ENCODE measurements around the gene SFTPB. TPM values are rescaled to one million over a fixed set of nuclear protein-coding genes. Genes with fewer than 3 reads are reported as not detected.
A peak's percentile ranks its signal among the peaks of the same experiment; 100 is the strongest.

The SFTPB gene
- total RNA-seq, 2 experiments from 2014 or later: not detected

DNA sequence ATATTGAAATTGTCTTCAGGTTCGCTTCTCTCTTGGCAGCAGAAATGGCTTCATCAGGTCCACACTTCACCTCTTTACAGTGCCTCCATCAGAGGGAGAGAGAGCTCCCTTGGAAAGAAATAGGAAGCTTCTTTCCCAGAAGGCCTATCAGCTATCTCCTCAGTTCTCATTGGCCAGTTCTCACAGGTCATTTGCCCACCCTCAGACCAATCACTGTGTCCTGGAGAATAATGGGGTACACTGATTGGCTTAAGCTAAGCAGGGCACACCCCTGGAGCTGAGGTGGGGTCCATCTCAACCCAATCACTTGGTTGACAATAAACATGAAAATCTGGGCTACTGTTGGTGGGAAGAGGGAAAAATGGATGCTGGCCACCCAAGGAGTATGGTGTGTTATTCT is 31.3 kb upstream of the SFTPB start:
- peaks cover 4% of the 10 kb centered on the region for H3K36me3 Mint-ChIP-seq (ENCODE audit: low read depth)
- H3K27me3 Mint-ChIP-seq (ENCODE audit: low read depth): peaks cover 3% of the 10 kb centered on the region
- ATAC-seq: no peak
- no peak overlapping the region for H3K27ac Mint-ChIP-seq
- POLR2A ChIA-PET: no interaction called here
- H3K4me3 Mint-ChIP-seq: no peak overlapping the region
- peaks cover 53% of the 10 kb centered on the region for H3K4me1 Mint-ChIP-seq (ENCODE audit: low read depth)
- CTCF ChIA-PET: interaction anchor here (0.6 to 9.8 kb wide), 4 partner anchors 7 to 62 kb away, joined by 3 to 102 read pairs (median 4); no protein-coding TSS in a partner anchor
- H3K9me3 Mint-ChIP-seq (ENCODE audit: insufficient read depth): no peaks in the 10 kb centered on the region
- no peak for DNase-seq

DNA sequence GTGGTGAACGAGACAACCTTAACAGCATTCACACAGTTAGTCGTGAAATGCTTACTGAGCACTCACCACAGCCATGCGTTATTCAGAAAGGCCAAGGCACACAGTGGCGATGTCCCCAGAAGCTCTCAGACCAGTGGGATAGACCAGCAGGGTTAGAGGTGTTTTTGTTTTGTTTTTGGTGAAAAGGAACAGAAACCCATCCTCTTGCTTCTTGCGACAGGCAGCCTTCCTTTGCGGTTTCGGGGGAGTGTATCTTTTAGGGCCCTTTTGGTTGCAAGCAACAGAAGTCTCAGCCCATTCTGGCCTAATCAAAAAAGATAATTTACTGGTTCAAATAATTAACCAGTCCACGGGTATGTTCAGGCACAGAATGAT is 30.9 kb upstream of the SFTPB start:
- CTCF ChIA-PET: interaction anchor here (1.1 to 9.8 kb wide), 4 partner anchors 8 to 61 kb away, joined by 3 to 102 read pairs (median 4); no protein-coding TSS in a partner anchor
- DNase-seq: no peak
- Mint-ChIP-seq H3K4me3 (no peak overlapping the region), H3K9me3 (ENCODE audit: insufficient read depth) (no peaks in the 10 kb centered on the region), H3K27me3 (ENCODE audit: low read depth) (peaks cover 3% of the 10 kb centered on the region), H3K27ac (peak overlapping the region; percentile 76), H3K36me3 (ENCODE audit: low read depth) (peaks cover 4% of the 10 kb centered on the region), H3K4me1 (ENCODE audit: low read depth) (peaks cover 53% of the 10 kb centered on the region)
- POLR2A ChIA-PET: interaction anchor here (1.4 kb wide), 1 partner anchor 14 kb away, joined by 4 read pairs; no protein-coding TSS in a partner anchor
- no peak for ATAC-seq

DNA sequence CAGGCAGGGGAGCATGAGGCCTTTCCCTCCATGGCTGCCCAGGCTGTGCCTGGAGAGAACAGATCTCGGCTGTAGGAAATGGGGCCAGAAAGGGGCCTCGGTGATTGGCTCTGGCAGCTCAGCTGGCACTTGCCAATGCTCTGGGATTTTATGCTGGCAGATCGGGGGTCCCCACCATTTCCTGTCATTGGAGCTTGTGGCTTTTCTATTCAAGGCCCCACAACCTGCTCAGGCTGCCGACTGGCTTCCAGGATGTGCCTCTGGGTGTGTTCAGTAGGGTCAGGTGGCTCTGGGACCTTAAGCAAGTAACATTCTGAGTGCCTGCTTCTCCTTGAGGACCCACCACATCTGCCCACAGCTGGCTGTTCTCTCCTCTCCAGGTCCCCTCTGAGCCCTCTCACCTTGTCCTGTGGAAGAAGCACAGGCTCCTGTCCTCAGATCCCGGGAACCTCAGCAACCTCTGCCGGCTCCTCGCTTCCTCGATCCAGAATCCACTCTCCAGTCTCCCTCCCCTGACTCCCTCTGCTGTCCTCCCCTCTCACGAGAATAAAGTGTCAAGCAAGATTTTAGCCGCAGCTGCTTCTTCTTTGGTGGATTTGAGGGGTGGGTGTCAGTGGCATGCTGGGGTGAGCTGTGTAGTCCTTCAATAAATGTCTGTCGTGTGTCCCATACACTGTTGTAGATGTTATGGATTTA is 30.3 kb upstream of the SFTPB start:
- Mint-ChIP-seq H3K4me1 (ENCODE audit: low read depth) (peaks cover 53% of the 10 kb centered on the region), H3K27ac (peak overlapping the region; percentile 76)
- peak; percentile 61 for ATAC-seq

DNA sequence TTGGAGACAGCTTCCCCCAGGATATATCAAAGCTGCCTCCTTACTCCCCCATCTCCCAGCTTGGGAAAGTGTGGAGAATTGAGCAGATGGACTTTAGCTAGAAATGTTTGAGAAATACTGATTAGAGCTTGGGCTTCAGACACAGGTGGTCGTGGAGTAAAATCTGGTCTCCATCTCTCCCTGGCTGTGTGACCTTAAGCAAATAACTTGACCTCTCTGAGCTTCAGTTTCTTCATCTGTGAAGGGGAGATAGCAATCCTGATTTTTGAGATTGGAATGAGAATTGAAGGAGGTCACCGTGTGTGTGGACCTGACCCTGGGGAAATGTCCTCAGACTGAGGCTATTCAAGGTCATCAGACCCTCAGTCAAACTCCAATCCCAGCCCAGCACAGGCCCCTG is 29.7 kb upstream of the SFTPB start:
- H3K4me1 Mint-ChIP-seq (ENCODE audit: low read depth): peaks cover 51% of the 10 kb centered on the region
- no peaks in the 10 kb centered on the region for H3K9me3 Mint-ChIP-seq (ENCODE audit: insufficient read depth)
- DNase-seq: no peak
- peak overlapping the region; percentile 29 for H3K4me3 Mint-ChIP-seq
- no peak for ATAC-seq
- ChIA-PET CTCF (interaction anchor here (0.8 to 9.8 kb wide), 8 partner anchors 9 to 60 kb away, joined by 3 to 102 read pairs (median 4); no protein-coding TSS in a partner anchor), POLR2A (interaction anchor here (1.4 kb wide), 1 partner anchor 13 kb away, joined by 4 read pairs; no protein-coding TSS in a partner anchor)
- H3K27ac Mint-ChIP-seq: peak overlapping the region; percentile 76
- H3K27me3 Mint-ChIP-seq (ENCODE audit: low read depth): peaks cover 3% of the 10 kb centered on the region
- H3K36me3 Mint-ChIP-seq (ENCODE audit: low read depth): peaks cover 4% of the 10 kb centered on the region

More for the DNA sequence above, 30.3 kb upstream of the SFTPB start:
- H3K4me3 Mint-ChIP-seq: peak overlapping the region; percentile 39
- no peaks in the 10 kb centered on the region for H3K9me3 Mint-ChIP-seq (ENCODE audit: insufficient read depth)
- POLR2A ChIA-PET: interaction anchor here (1.4 kb wide), 1 partner anchor 13 kb away, joined by 4 read pairs; no protein-coding TSS in a partner anchor
- peaks cover 4% of the 10 kb centered on the region for H3K36me3 Mint-ChIP-seq (ENCODE audit: low read depth)
- peak; percentile 51 for DNase-seq
- CTCF ChIA-PET: interaction anchor here (0.8 to 9.8 kb wide), 8 partner anchors 8 to 61 kb away, joined by 3 to 102 read pairs (median 4); no protein-coding TSS in a partner anchor
- H3K27me3 Mint-ChIP-seq (ENCODE audit: low read depth): peaks cover 3% of the 10 kb centered on the region

DNA sequence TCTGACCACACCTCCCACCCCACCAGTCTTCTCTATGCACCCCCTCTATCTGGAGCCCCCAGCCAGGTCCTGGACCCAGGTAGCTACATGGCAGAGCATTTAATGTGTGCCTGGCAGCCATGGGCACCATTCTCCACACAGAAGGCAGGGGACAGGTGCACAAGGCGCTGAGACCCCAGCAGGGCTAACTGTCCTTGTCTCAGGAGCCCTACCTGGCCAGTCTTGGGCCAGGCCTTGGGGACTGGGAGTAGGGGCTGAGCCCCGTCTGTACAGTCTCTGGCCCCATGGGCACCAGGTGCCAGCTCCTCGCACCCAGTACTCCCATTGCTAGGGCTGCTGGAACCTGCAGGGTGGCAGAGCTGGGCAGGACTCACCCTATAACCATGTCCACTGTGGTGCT is 29.1 kb upstream of the SFTPB start:
- Mint-ChIP-seq H3K27ac (peak overlapping the region; percentile 2), H3K4me1 (ENCODE audit: low read depth) (peaks cover 50% of the 10 kb centered on the region), H3K27me3 (ENCODE audit: low read depth) (peaks cover under 1% of the 10 kb centered on the region), H3K36me3 (ENCODE audit: low read depth) (peaks cover 4% of the 10 kb centered on the region), H3K4me3 (peak overlapping the region; percentile 29), H3K9me3 (ENCODE audit: insufficient read depth) (no peaks in the 10 kb centered on the region)
- ATAC-seq: no peak
- POLR2A ChIA-PET: interaction anchor here (0.7 kb wide), 1 partner anchor 1096 kb away, joined by 3 read pairs; no protein-coding TSS in a partner anchor
- CTCF ChIA-PET: interaction anchor here (0.9 to 9.8 kb wide), 5 partner anchors 9 to 60 kb away, joined by 3 to 102 read pairs (median 8); no protein-coding TSS in a partner anchor
- no peak for DNase-seq

DNA sequence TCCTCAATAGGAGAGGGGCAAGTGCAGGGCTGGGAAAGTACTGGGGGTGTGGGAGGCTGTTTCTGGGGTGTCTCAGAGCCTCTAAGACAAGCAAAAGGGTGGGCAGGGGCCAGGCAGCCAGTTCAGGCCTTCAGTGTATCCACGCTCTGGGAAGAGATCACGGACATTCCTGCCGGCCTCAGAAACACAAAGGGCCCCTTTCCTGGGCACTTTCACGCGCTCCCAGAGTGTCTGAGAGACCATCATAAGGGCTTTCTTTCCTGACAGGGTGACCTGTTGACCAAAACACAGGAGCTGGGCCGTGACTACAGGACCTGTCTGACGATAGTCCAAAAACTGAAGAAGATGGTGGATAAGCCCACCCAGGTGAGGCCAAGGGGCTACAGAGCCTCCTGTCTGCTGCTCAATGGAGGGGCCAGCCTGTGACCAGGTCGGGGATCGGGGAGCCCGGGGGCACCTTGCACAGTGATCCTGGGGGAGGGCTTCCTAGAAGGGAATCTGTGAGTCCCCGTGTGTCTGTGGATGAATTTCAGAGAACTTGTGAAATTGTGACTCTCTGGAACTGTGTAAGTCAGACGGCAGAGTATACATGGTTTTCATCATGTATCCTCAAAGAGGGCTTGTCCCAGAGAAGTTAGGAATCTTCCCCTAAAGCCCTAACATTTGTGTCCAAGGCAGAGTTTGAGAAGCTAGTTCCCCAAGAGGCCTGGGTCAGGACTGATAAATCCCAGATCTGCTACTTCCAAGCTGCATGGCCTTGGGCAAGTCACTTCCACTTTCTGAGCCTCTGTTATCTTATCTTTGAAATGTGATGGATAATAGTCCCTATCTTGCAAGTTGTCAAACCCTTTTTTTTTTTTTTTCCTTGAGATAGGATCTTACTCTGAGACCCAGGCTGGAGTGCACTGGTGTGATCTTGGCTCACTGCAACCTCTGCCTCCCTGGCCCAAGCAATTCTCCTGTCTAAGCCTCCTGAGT is 28.0 kb upstream of the SFTPB start:
- CTCF ChIA-PET: interaction anchor here (1.9 to 9.8 kb wide), 3 partner anchors 10 to 59 kb away, joined by 8 to 102 read pairs (median 12); no protein-coding TSS in a partner anchor
- Mint-ChIP-seq H3K27me3 (ENCODE audit: low read depth) (no peaks in the 10 kb centered on the region), H3K27ac (peak overlapping the region; percentile 43), H3K9me3 (ENCODE audit: insufficient read depth) (no peaks in the 10 kb centered on the region), H3K4me3 (peak overlapping the region; percentile 44), H3K36me3 (ENCODE audit: low read depth) (peaks cover 4% of the 10 kb centered on the region), H3K4me1 (ENCODE audit: low read depth) (peaks cover 51% of the 10 kb centered on the region)
- DNase-seq (no peak), ATAC-seq (no peak)
- POLR2A ChIA-PET: no interaction called here

DNA sequence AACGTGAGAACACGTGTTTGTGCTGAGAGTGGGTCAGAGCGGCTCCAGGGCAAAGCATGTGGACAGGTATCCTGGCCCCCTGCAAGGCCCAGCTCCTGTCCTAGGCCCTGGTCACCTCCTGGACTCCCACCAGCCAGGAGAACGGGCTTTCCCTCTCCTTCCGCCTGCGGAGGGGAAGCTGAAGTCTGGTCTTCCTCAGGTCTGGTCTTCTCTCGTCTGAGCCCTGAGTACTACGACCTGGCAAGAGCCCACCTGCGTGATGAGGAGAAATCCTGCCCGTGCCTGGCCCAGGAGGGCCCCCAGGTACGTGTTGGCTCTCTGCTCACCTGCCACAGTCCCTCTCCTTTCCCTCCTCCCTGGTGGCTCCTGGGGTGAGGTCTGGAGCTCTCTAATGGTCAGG is 27.1 kb upstream of the SFTPB start:
- peak overlapping the region; percentile 44 for H3K4me3 Mint-ChIP-seq
- no peak for DNase-seq
- H3K27ac Mint-ChIP-seq: peak overlapping the region; percentile 25

DNA sequence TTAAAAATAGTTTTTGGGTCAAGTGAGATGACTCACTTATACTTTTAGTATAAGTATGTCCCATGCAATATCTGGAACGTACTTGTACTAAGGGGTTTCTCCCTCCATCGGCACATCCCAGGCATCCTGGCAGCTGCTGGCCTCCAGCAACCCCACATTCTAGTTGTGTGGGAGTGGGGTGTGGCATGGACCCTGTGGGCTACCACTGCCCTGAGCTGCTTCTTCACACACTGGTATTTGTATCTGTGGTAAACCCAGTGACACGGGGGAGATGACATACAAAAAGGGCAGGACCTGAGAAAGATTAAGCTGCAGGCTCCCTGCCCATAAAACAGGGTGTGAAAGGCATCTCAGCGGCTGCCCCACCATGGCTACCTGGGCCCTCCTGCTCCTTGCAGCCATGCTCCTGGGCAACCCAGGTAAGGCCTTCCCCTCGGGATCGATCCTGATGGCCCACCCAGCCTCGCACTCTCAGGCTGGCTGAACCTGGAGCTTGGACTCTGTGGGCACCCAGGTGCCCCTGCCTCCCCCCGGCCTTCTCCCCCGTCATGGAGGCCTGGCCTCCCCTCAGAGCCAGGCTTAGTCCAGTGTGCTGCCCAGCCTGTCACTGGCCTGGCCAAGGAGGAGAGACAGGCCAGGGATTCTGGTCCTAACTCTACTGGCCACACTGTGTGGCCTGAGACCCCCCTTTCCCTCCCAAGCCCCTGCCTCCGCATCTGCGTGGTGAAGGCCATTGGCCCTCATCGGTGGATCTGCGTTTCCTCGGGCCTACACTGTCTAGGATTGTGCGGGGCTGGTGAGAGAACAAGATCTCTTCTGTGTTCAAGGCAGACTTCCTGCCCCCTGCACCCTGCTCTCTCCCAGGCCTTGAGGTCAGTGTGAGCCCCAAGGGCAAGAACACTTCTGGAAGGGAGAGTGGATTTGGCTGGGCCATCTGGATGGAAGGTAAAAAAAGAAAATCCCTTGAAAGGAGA is 26.3 kb upstream of the SFTPB start, which contains the start of gene GNLY:
Gene GNLY (plus strand): TSS at position 307 of the 974 bp plus-strand sequence. CDS start 61 bp downstream, at position 368.
- CTCF ChIA-PET: interaction anchor here (0.6 to 9.8 kb wide), 3 partner anchors 10 to 366 kb away, joined by 3 to 102 read pairs (median 3); no protein-coding TSS in a partner anchor
- peaks cover 4% of the 10 kb centered on the region for H3K36me3 Mint-ChIP-seq (ENCODE audit: low read depth)
- ATAC-seq (peak; percentile 23), DNase-seq (no peak)
- POLR2A ChIA-PET: interaction anchor here (1.3 kb wide), 1 partner anchor 13 kb away, joined by 3 read pairs; no protein-coding TSS in a partner anchor
- H3K27me3 Mint-ChIP-seq (ENCODE audit: low read depth): peaks cover under 1% of the 10 kb centered on the region
- H3K27ac Mint-ChIP-seq: peak within 1 kb of the TSS; percentile 75
- H3K9me3 Mint-ChIP-seq (ENCODE audit: insufficient read depth): no peaks in the 10 kb centered on the region
- peak within 1 kb of the TSS; percentile 50 for H3K4me3 Mint-ChIP-seq
- H3K4me1 Mint-ChIP-seq (ENCODE audit: low read depth): peaks cover 48% of the 10 kb centered on the region

More for the DNA sequence above, 27.1 kb upstream of the SFTPB start:
- ATAC-seq: no peak
- no peaks in the 10 kb centered on the region for H3K27me3 Mint-ChIP-seq (ENCODE audit: low read depth)
- CTCF ChIA-PET: interaction anchor here (9.8 kb wide), 1 partner anchor 11 kb away, joined by 102 read pairs; no protein-coding TSS in a partner anchor
- POLR2A ChIA-PET: no interaction called here
- H3K9me3 Mint-ChIP-seq (ENCODE audit: insufficient read depth): no peaks in the 10 kb centered on the region
- peaks cover 4% of the 10 kb centered on the region for H3K36me3 Mint-ChIP-seq (ENCODE audit: low read depth)
- H3K4me1 Mint-ChIP-seq (ENCODE audit: low read depth): peaks cover 51% of the 10 kb centered on the region

DNA sequence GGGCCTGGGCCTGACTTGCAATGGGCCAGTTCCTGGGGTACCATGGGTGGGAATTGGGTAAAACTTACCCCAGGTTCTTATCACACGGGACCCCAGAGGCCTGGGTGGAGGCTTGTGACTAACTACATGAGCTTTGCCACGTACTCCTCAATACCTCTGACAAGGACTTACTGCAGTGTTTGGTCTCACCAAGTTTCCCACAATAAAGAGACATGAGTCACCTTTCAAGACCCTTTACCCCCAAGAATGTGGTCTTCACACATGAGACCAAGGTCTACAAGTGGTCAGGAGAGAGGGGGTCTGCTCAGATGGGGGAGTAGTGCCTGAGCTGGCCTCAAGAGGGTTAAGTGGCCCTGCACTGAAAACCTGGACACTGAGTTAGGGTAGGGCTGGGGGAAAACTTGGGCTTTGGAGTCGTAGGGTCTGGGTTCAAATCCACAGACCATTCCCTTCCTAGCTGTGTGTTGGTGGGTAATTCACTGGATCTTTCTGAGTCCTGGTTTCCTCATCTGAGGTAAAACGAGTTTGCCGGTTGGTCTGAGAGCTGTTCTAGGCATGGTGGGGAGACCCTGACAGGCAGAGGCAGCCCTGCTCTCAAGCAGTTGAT is 24.1 kb upstream of the SFTPB start:
- DNase-seq (no peak), ATAC-seq (no peak)
- ChIA-PET POLR2A (interaction anchor here (1.0 kb wide), 1 partner anchor 10 kb away, joined by 4 read pairs; no protein-coding TSS in a partner anchor), CTCF (interaction anchor here (0.9 to 9.8 kb wide), 4 partner anchors 12 to 55 kb away, joined by 4 to 102 read pairs (median 4); no protein-coding TSS in a partner anchor)
- Mint-ChIP-seq H3K27ac (no peak overlapping the region), H3K36me3 (ENCODE audit: low read depth) (no peaks in the 10 kb centered on the region), H3K27me3 (ENCODE audit: low read depth) (peaks cover 3% of the 10 kb centered on the region), H3K4me1 (ENCODE audit: low read depth) (peaks cover 27% of the 10 kb centered on the region), H3K4me3 (no peak overlapping the region), H3K9me3 (ENCODE audit: insufficient read depth) (no peaks in the 10 kb centered on the region)

DNA sequence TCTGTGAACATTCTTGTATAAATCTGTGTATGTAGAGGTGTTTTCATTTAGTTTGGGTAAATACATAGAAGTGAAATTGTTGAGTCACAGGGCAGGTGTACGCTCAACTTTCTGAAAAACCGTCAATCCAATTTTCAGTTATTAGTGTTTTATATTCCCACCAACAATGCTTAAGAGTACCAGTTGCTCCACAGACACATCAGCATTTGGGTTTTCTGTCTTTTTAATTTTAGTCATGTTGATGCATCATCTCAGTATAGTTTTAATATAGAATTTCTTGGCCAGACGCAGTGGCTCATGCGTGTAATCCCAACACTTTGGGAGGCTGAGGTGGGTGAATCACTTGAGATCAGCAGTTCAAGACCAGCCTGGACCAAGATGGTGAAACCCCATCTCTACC is 22.9 kb upstream of the SFTPB start:
- CTCF ChIA-PET: interaction anchor here (0.9 to 9.8 kb wide), 3 partner anchors 10 to 54 kb away, joined by 4 to 102 read pairs (median 5); no protein-coding TSS in a partner anchor
- H3K36me3 Mint-ChIP-seq (ENCODE audit: low read depth): no peaks in the 10 kb centered on the region
- peaks cover 9% of the 10 kb centered on the region for H3K27me3 Mint-ChIP-seq (ENCODE audit: low read depth)
- POLR2A ChIA-PET: interaction anchor here (0.5 kb wide), 1 partner anchor 13 kb away, joined by 3 read pairs; no protein-coding TSS in a partner anchor
- H3K4me3 Mint-ChIP-seq: no peak overlapping the region
- no peak overlapping the region for H3K27ac Mint-ChIP-seq
- no peak for DNase-seq
- ATAC-seq: no peak
- H3K4me1 Mint-ChIP-seq (ENCODE audit: low read depth): peaks cover 27% of the 10 kb centered on the region
- H3K9me3 Mint-ChIP-seq (ENCODE audit: insufficient read depth): no peaks in the 10 kb centered on the region

Measured in activated CD8-positive, alpha-beta T cell treated with anti-CD3 and anti-CD28 coated beads, Interleukin-2, amount 10 ng/mL, durations not matched to agents 7 days and 5 days (primary cell).